ENCODE results near the gene CATSPERD. TPM values are rescaled to one million over a fixed set of nuclear protein-coding genes. Genes with fewer than 3 reads are reported as not detected.

Gene CATSPERD
- total and polyA plus RNA-seq, 2 of the 4 experiments (the other 2 are of a cell fraction): not detected

DNA sequence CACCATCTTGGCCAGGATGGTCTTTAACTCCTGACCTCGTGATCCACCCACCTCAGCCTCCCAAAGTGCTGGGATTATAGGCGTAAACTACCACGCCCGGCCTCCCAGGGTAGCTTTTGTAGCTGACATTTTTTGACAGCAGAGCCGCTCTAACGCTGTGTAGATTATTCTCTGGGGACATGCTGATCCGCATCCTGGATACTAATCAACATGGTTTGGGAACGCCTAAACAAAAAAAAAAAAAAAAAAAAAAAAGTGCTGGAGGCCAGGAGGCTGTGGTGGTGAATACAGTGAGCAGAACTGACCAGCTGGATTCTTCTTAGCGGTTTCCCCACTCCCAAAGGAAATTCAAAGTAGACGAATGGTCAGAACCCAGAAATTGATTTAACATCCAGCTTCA lies 5.6 kb upstream of the CATSPERD start:
- no CpG with 5 or more reads among the region's 10 CpGs for WGBS, 2 experiments (ENCODE audit: extremely low coverage in 2 of 2, insufficient read length in 1 of 2)
- Histone ChIP-seq H3K4me2 (ENCODE audit: low read depth, low read length) (no peak overlapping the region), H4K20me1 (ENCODE audit: insufficient read depth, low read length) (peaks cover 59% of the 10 kb centered on the region), H4K5ac (ENCODE audit: low read depth, low read length) (no peak overlapping the region), H3K56ac (ENCODE audit: extremely low read depth, insufficient read depth, low read length) (no peak overlapping the region), H3K9ac (ENCODE audit: low read depth, low read length) (no peak overlapping the region), H3K4me1 (ENCODE audit: control insufficient read depth, insufficient read depth, low read length) (peaks cover 4% of the 10 kb centered on the region), H2BK120ac (ENCODE audit: low read depth, low read length) (no peak overlapping the region), H3K14ac (replicated peaks; ENCODE audit: low read depth, low read length) (no peak overlapping the region), H2AK9ac (replicated peaks; ENCODE audit: low read depth, low read length, poor library complexity) (no peak overlapping the region), H3K4me3 (ENCODE audit: insufficient read depth, low read depth, low read length) (no peak overlapping the region), H4K8ac (ENCODE audit: low read depth in 2 of 2, low read length in 2 of 2) (no peak overlapping the region), H2AFZ (replicated peaks; ENCODE audit: low read length, poor library complexity) (no peak overlapping the region), H3K36me3 (ENCODE audit: control insufficient read depth, insufficient read depth, low read length) (peaks cover 44% of the 10 kb centered on the region), H3K27ac (ENCODE audit: insufficient read depth, low read length) (no peak overlapping the region), H4K91ac (ENCODE audit: insufficient read depth, low read depth, low read length) (no peak overlapping the region), H2AK5ac (ENCODE audit: low read depth, low read length) (no peak overlapping the region), H3K9me3 (ENCODE audit: control insufficient read depth, insufficient read depth, low read length) (no peaks in the 10 kb centered on the region), H3K27me3 (ENCODE audit: control insufficient read depth, insufficient read depth, low read length) (no peaks in the 10 kb centered on the region), H3K18ac (ENCODE audit: low read depth, low read length) (no peak overlapping the region), H3K4ac (ENCODE audit: low read depth, low read length) (no peak overlapping the region), H2BK20ac (ENCODE audit: low read depth, low read length) (no peak overlapping the region), H3K79me1 (ENCODE audit: low read depth in 1 of 2, low read length in 2 of 2) (peaks cover 13 to 65% of the 10 kb centered on the region in 2 experiments; a peak in 3 of 4 replicates), H3K9me1 (ENCODE audit: insufficient read depth, low read length) (peaks cover 9% of the 10 kb centered on the region), H3K23ac (ENCODE audit: low read depth, low read length) (no peak overlapping the region), H2BK5ac (ENCODE audit: low read depth, low read length, poor library complexity, severe bottlenecking) (no peak overlapping the region), H2BK15ac (ENCODE audit: low read depth, low read length) (no peak overlapping the region)
- intact Hi-C loops (cut with micrococcal nuclease): no loop called here
- CTCF ChIA-PET: interaction anchor here (0.6 kb wide), 1 partner anchor 79 kb away, joined by 5 read pairs; no protein-coding TSS in a partner anchor
- POLR2A ChIA-PET (ENCODE audit: unreplicated experiment): no interaction called here
- in situ Hi-C loops (cut with MboI; ENCODE audit: low sequenced_read_pairs): no loop called here
- DNase-seq: no peak
- TF ChIP-seq MAFK (IDR thresholded peaks at IDR 0.05; ENCODE audit: low read depth, low read length) (no peak), MAZ (IDR thresholded peaks at IDR 0.05; ENCODE audit: borderline replicate concordance, low read depth, low read length) (no peak), MXI1 (IDR thresholded peaks at IDR 0.05; ENCODE audit: borderline replicate concordance, low read depth, low read length) (no peak)
- dilution Hi-C loops (cut with HindIII; ENCODE audit: low sequenced_read_pairs, unreplicated experiment): no loop called here
- ATAC-seq (ENCODE audit: low read depth): no peak
- no TSS peak for BruUV-seq (replicated peaks)
